HG03378 (cell line): Measurements from ENCODE around the gene CRABP2.

Experiments
- ATAC-seq: cut with Tn5 transposase; IDR thresholded peaks from one replicate; pipeline ENCODE4 v1.9.1; 2021; ENCODE audit warnings: mild to moderate bottlenecking, moderate library complexity; ENCODE audit not compliant: unreplicated experiment

Gene CRABP2

DNA sequence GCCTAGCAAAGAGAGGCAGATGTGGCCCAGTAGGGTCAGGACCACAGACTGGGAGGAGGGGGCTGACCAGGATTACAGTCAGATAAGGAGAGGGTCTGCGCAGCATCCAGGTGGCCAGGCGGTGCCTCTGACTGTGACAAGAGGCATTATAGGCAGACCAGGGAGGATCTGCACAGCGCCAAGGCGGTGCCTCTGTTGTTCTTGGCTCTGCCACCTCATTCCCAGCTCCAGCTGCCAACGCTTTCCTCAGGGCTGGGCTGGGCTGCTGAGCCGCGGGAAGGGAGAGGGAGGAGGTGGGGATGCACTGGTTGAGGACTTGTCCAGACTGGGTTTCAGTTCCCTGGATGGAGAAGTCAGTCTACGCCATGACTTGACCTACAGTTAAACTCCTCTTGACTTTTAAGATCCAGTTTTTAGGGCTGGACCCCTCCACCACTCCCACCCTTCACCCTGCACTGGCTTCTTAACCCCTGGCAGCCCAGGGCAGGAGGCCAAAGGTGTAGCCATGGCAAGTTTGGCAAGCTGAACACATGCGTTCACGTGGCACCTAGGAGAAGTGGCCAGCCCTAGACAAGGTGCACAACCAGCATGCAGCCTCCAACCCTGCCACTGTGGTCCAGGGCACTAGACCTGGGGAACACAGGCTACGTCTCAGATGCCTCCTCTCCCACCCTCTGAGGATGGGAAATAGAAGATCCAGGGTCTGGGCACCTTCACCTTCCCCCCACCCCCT lies 4.5 kb upstream of the CRABP2 start:
- ATAC-seq, result no peak

DNA sequence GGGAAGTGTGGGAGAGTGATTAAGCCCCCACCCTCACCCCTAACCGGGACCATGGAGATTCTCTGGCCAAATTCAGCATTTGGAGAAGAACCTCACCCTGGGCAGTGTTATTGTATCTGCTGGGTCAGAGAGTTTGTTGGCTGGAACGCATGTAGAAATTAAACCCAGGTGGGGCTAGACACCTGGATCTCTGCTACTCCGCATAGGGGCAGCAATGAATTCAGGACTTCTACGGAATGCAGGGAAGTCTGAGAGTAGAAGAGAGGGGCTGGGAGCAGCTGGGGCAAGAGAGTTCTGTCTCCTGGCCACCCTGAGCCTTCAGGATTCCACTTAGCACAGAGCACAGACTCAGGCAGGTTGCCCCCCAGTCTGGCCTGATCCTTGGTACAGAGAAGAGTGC lies 3.6 kb upstream of the CRABP2 start:
- no peak for ATAC-seq

- no peak for ATAC-seq
Measured at GRCh38 chr1:156708218-156708661, 2.9 kb upstream of the CRABP2 start.

- no peak for ATAC-seq
Measured at GRCh38 chr1:156707417-156708217, 2.2 kb upstream of the CRABP2 start.

GRCh38 chr1:156706657-156707416 lies 1.5 kb upstream of the CRABP2 start:
- no peak for ATAC-seq

GRCh38 chr1:156705918-156706656 lies 704 bp upstream of the CRABP2 start:
- no peak for ATAC-seq

GRCh38 chr1:156704930-156705320 lies 458 bp downstream of the CRABP2 start:
- no peak for ATAC-seq

- no peak for ATAC-seq
Measured at GRCh38 chr1:156704166-156704711, 1.1 kb downstream of the CRABP2 start.

- ATAC-seq, result no peak
Measured at GRCh38 chr1:156703741-156704140, 1.6 kb downstream of the CRABP2 start.

- ATAC-seq, result no peak
Measured at GRCh38 chr1:156703336-156703735, 2.0 kb downstream of the CRABP2 start.

- ATAC-seq, result no peak
Measured at GRCh38 chr1:156700736-156701531, 4.4 kb downstream of the CRABP2 start.

GRCh38 chr1:156698995-156699394 lies 6.4 kb downstream of the CRABP2 start:
- ATAC-seq, result no peak

DNA sequence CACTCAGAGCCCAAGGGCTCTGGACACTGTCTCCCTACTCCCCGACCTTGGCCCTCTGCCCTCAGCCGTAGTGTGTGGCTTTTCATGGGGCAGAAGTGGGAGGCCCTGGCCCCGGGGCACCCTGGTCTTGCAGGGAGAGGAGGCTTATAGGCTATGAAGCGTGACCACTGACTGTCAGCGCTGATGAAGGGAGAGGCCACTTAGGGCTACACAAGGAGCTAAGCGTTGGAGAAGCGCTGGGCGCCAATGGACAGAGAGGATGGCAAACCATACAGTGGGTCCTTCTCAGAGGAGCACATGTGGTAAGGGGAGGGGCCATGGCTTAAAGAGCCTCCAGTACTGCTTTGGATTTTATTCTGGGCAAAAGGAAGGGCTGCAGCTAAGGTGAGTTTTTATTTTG lies 7.9 kb downstream of the CRABP2 start:
- no peak for ATAC-seq

GRCh38 chr1:156696755-156697154 lies 8.6 kb downstream of the CRABP2 start:
- ATAC-seq, result no peak

GRCh38 chr1:156694690-156694962 lies 10.8 kb downstream of the CRABP2 start:
- ATAC-seq, result no peak

DNA sequence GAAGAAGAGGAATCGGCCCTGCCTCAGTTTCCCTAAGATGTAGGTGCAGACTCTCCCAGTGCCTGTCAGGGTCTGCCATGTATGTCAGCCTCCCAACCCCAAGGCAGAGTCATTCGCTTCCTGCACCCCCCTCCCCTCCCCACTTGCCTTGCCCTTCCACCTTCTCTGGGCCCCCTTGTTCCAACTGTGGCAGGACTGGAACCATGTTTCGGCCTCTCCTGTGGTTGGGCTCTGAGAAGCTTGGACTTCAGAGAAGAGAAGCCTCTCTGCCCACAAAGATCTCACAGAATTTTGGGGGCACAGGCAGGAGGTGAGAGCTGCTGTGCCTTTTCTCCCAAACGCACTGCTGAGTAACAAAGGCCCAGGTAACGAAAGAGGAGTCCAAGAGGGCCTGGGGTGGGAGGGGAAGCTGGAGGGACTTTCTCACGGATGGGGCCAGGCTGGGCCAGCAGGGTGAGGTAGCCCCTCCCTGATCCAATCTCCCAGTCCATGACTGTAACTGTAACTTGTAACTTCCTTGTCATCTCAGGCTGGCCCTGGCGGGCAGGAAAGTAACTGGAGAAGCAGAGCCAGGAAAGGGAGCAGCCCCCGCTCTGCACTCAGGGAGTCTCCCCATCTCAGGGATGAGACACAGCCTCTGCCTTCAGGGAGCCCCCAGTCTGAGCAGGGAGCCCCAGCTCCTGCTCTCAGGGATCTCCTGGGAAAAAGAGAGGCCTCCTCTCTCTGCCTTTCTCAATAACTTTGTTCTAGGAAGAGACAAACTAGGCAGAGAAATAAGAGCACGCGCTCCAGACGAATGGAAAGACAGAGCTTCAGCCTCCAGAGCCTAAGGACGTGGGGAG lies 11.3 kb downstream of the CRABP2 start:
- ATAC-seq, result no peak

DNA sequence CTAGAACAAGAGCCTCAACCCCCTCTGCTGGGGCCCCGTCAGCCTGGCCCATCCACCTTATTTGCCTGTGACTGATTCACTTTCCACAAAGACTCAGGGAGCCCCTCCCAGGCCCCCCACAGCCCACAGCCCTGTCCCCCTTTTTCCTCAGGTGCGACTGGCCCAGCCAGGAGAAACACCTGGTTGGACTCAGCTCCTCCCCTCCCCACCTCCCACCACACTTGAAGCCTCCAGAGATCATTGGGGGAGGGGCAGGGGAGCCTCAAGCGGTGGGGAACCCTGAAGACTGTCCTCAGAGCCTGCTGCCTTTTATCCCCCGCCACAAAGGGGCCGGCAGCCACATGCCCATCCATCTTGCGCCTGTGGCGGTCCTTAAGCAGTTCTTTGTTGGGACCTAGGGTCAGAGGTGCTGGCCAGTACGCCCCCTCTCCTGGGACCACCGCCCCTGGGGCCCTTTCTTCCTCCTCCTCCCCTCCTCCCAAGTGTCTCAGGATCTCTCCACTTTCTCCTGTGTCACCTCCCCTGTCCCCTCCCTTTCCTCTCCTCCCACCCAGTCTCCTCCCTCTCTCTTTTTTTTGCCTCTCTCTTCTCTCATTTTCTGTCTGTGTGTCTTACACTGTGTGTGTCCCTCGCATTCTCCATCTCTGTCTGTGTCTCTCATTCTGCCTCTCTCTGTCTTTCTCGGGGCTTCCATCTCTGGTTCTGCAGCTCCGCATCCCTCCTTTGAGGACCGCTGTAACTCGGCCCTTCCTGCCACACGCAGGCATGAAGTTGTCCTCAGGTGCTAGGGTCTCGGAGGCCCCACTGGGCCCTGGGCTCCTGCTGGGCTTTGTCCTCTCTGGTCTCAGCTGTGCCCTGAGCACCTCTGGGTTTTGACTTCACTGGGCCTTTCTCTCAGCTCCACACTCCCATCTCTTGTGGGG lies 12.2 kb downstream of the CRABP2 start:
- ATAC-seq, result no peak

- no peak for ATAC-seq
Measured at GRCh38 chr1:156692441-156692924, 12.9 kb downstream of the CRABP2 start.
